ENCODE results near the gene GAB3. TPM values are rescaled to one million over a fixed set of nuclear protein-coding genes. Genes with fewer than 3 reads are reported as not detected.

Gene GAB3
- total RNA-seq, 1 experiment from 2014 or later, result 0.69 TPM

DNA sequence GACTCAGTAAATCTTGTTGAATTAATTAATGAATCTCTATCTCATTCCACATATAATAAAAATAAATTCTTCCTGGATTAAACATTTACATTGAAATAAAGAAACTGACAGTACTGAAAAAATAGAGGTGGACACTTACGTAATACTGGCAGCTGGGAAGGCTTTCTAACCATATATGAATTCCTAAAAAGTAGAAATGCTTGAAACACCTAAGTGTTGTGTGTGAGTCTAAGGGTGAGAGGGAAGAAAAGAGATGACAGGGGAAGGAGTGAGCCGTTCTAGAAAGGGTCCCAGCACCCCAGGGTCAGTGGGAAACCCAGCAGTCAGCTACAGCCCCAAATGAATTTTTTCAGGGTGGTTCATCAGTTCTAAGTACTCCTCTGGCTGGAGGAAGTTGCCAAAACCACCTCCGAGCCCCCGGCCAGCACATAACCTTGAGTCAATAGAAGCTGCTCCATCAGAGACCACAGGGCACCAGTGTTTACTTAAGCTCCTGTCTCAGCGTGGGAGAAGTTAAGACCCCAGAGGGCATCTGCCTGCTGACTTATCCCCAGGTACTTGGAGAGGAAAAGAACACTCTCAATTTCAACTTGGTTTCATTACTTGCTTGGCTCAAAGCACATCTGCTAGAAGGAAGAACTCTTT lies 18.3 kb downstream of the GAB3 start:
- no TSS peak for BruUV-seq (replicated peaks)
- H3K9me3 ChIP-seq (ENCODE audit: control insufficient read depth in 1 of 2, insufficient read depth in 1 of 2, low read depth in 1 of 2, low read length in 2 of 2), result no peaks in the 10 kb centered on the region
- no peaks in the 10 kb centered on the region for H3K9me2 ChIP-seq (ENCODE audit: insufficient read depth)
- no peak overlapping the region for H3K4me2 ChIP-seq (ENCODE audit: low read length)
- ChIA-PET CTCF (interaction anchor here (1.7 kb wide), 1 partner anchor 16 kb away, joined by 8 read pairs; no protein-coding TSS in a partner anchor), POLR2A (no interaction called here), RAD21 (ENCODE audit: low non-redundant PET in 1 of 2, low total read pairs in 2 of 2, uncharacterized antibody in 2 of 2, unreplicated experiment in 2 of 2) (no interaction called here)
- H2AFZ ChIP-seq (ENCODE audit: low read depth, low read length, poor library complexity, severe bottlenecking), result no peak overlapping the region
- no peak for ATAC-seq
- no peaks in the 10 kb centered on the region for H3K4me1 ChIP-seq (ENCODE audit: control insufficient read depth in 1 of 2, insufficient read depth in 2 of 2, low read length in 2 of 2)
- TF ChIP-seq EZH2 (IDR thresholded peaks at IDR 0.05) (no peak), JUND (IDR thresholded peaks at IDR 0.05) (no peak)
- H3K4me3 ChIP-seq (replicated peaks in 1 of 2; ENCODE audit: low read depth in 1 of 2, low read length in 2 of 2), result no peak overlapping the region
- H3K9ac ChIP-seq (ENCODE audit: low read length), result no peak overlapping the region
- no peaks in the 10 kb centered on the region for H3K79me2 ChIP-seq (ENCODE audit: insufficient read depth, low read length)
- intact Hi-C loops (cut with micrococcal nuclease), result no loop called here
- no peak for DNase-seq (ENCODE audit: low read depth, low spot score)
- H4K20me1 ChIP-seq (ENCODE audit: insufficient read depth), result no peaks in the 10 kb centered on the region
- H3K27me3 ChIP-seq (ENCODE audit: insufficient read depth, low read length), result no peaks in the 10 kb centered on the region
- H3K36me3 ChIP-seq (ENCODE audit: control insufficient read depth in 1 of 2, insufficient read depth in 2 of 2, low read length in 2 of 2), result no peaks in the 10 kb centered on the region
- no peak overlapping the region for H3K27ac ChIP-seq (ENCODE audit: low read depth, low read length)

DNA sequence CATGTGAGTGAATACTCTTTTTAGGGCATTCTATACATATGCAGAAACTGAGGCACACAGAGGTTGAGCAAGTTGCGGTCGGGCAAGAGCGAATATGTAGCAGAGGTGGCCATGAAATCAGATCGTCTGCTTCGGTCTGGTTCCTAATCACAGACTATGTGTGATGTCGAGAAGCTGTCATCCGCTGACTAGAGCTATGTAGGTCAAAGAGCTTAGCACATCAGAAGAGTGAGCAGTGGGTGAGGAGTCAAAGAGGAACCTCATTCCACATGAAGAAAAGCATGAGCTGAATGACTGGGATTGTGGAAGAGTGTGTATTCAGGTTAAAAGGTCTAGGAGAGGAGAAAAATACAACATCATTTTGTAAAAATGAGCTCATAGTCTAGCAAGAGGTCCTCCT lies 19.0 kb downstream of the GAB3 start:
- no TSS peak for BruUV-seq (replicated peaks)
- H2AFZ ChIP-seq (ENCODE audit: low read depth, low read length, poor library complexity, severe bottlenecking), result no peak overlapping the region
- ATAC-seq, result no peak
- H3K27ac ChIP-seq (ENCODE audit: low read depth, low read length), result no peak overlapping the region
- H3K9me2 ChIP-seq (ENCODE audit: insufficient read depth), result no peaks in the 10 kb centered on the region
- H3K9ac ChIP-seq (ENCODE audit: low read length), result no peak overlapping the region
- ChIA-PET POLR2A (no interaction called here), CTCF (interaction anchor here (1.7 kb wide), 1 partner anchor 17 kb away, joined by 8 read pairs; no protein-coding TSS in a partner anchor), RAD21 (ENCODE audit: low non-redundant PET in 1 of 2, low total read pairs in 2 of 2, uncharacterized antibody in 2 of 2, unreplicated experiment in 2 of 2) (no interaction called here)
- H4K20me1 ChIP-seq (ENCODE audit: insufficient read depth), result no peaks in the 10 kb centered on the region
- H3K9me3 ChIP-seq (ENCODE audit: control insufficient read depth in 1 of 2, insufficient read depth in 1 of 2, low read depth in 1 of 2, low read length in 2 of 2), result no peaks in the 10 kb centered on the region
- TF ChIP-seq, protein P1, sequence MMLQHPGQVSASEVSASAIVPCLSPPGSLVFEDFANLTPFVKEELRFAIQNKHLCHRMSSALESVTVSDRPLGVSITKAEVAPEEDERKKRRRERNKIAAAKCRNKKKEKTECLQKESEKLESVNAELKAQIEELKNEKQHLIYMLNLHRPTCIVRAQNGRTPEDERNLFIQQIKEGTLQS (IDR thresholded peaks at IDR 0.05), result no peak
- TF ChIP-seq ZNF274 (IDR thresholded peaks at IDR 0.05; ENCODE audit: low read depth, low read length) (no peak), EGR1 (IDR thresholded peaks at IDR 0.05; ENCODE audit: low read depth) (no peak), SRF (IDR thresholded peaks at IDR 0.05; ENCODE audit: low read depth) (no peak), YY1 (IDR thresholded peaks at IDR 0.05; ENCODE audit: extremely low read depth, insufficient replicate concordance, low read depth, low read length) (no peak), POLR2A (IDR thresholded peaks at IDR 0.05; ENCODE audit: borderline replicate concordance, extremely low read depth, insufficient read depth, insufficient read length) (no peak)
- TF ChIP-seq, protein P2, sequence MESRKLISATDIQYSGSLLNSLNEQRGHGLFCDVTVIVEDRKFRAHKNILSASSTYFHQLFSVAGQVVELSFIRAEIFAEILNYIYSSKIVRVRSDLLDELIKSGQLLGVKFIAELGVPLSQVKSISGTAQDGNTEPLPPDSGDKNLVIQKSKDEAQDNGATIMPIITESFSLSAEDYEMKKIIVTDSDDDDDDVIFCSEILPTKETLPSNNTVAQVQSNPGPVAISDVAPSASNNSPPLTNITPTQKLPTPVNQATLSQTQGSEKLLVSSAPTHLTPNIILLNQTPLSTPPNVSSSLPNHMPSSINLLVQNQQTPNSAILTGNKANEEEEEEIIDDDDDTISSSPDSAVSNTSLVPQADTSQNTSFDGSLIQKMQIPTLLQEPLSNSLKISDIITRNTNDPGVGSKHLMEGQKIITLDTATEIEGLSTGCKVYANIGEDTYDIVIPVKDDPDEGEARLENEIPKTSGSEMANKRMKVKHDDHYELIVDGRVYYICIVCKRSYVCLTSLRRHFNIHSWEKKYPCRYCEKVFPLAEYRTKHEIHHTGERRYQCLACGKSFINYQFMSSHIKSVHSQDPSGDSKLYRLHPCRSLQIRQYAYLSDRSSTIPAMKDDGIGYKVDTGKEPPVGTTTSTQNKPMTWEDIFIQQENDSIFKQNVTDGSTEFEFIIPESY (IDR thresholded peaks at IDR 0.05; ENCODE audit: extremely low read depth, insufficient replicate concordance, low read length), result no peak
- no peaks in the 10 kb centered on the region for H3K4me1 ChIP-seq (ENCODE audit: control insufficient read depth in 1 of 2, insufficient read depth in 2 of 2, low read length in 2 of 2)
- H3K27me3 ChIP-seq (ENCODE audit: insufficient read depth, low read length), result no peaks in the 10 kb centered on the region
- no peak overlapping the region for H3K4me2 ChIP-seq (ENCODE audit: low read length)
- H3K79me2 ChIP-seq (ENCODE audit: insufficient read depth, low read length), result no peaks in the 10 kb centered on the region
- DNase-seq (ENCODE audit: low read depth, low spot score), result no peak
- intact Hi-C loops (cut with micrococcal nuclease), result no loop called here
- H3K36me3 ChIP-seq (ENCODE audit: control insufficient read depth in 1 of 2, insufficient read depth in 2 of 2, low read length in 2 of 2), result no peaks in the 10 kb centered on the region
- no peak overlapping the region for H3K4me3 ChIP-seq (replicated peaks in 1 of 2; ENCODE audit: low read depth in 1 of 2, low read length in 2 of 2)

Data from HCT116 (cell line).